SK-N-SH (cell line): ENCODE data around the gene NOTCH1. TPM values are rescaled to one million over a fixed set of nuclear protein-coding genes. Genes with fewer than 3 reads are reported as not detected.
A peak's percentile ranks its signal among the peaks of the same experiment; 100 is the strongest.

ENCODE experiments used
- CTCF ChIA-PET: fragments of 300-600, 350-600 bp; formaldehyde crosslinking; extraction: SDS; loops from one replicate; lab custom pipeline; 2021; lab: Yijun Ruan, JAX
- POLR2A ChIA-PET: fragments of 350-600 bp; sonication (Branson Sonifier 250); formaldehyde crosslinking; extraction: SDS; loops from one replicate; lab custom pipeline; 2020; ENCODE audit warnings: antibody characterized with exemption, inconsistent platforms; lab: Yijun Ruan, JAX
- DNase-seq: peaks from one replicate; pipeline ENCODE4 v3.0.0; 2012
- H2AFZ ChIP-seq: fragments of 200-600 bp; sonication (generic); 2 replicates; pipeline ENCODE4 v1.8.1; 2016; ENCODE audit warnings: antibody characterized with exemption, mild to moderate bottlenecking, low read depth
- H3F3A ChIP-seq: fragments of 200-600 bp; sonication (generic); replicated peaks from 2 replicates; pipeline ENCODE3; 2016; ENCODE audit warnings: antibody characterized with exemption, mild to moderate bottlenecking; ENCODE audit not compliant: insufficient read depth
- H3K27ac ChIP-seq, 2 experiments: fragments of 200-500 bp in 1 of 2; fragments of 200-600 bp in 1 of 2; sonication (Bioruptor generic) in 1 of 2; sonication (generic), shearing (Covaris generic) in 1 of 2; 2 replicates each; pipeline versions ENCODE4 v1.5.1 to v1.6.1; 2014 to 2016; ENCODE audit warnings: low read depth in 2 of 2, inconsistent platforms in 1 of 2, low read length in 1 of 2, mild to moderate bottlenecking in 1 of 2, mixed read lengths in 1 of 2
- H3K27me3 ChIP-seq: fragments of 200-600 bp; sonication (generic), shearing (Covaris generic); 2 replicates; pipeline ENCODE4 v1.6.1; 2016; ENCODE audit warnings: mixed run types; ENCODE audit not compliant: insufficient read depth
- H3K36me3 ChIP-seq, 2 experiments: fragments of 200-500 bp in 1 of 2; fragments of 200-600 bp in 1 of 2; sonication (Bioruptor generic) in 1 of 2; sonication (generic) in 1 of 2; replicated peaks in 1 of 2; 2 replicates each; pipeline versions ENCODE3 to v1.5.1; 2014 to 2016; ENCODE audit warnings: low read length in 1 of 2, mild to moderate bottlenecking in 1 of 2; ENCODE audit not compliant: insufficient read depth in 2 of 2, control insufficient read depth in 1 of 2
- H3K4me1 ChIP-seq, 2 experiments: fragments of 200-500 bp in 1 of 2; fragments of 200-600 bp in 1 of 2; sonication (Bioruptor generic) in 1 of 2; sonication (generic), shearing (Covaris generic) in 1 of 2; 2 replicates each; pipeline versions ENCODE4 v1.5.1 to v1.6.1; 2014 to 2016; ENCODE audit warnings: low read depth in 1 of 2, low read length in 1 of 2, mixed run types in 1 of 2; ENCODE audit not compliant: insufficient read depth in 2 of 2, control insufficient read depth in 1 of 2
- H3K4me2 ChIP-seq: fragments of 200-600 bp; sonication (generic), shearing (Covaris generic); 2 replicates; pipeline ENCODE4 v1.6.1; 2017; ENCODE audit warnings: mixed run types
- H3K4me3 ChIP-seq, 2 experiments: fragments of 200-500 bp in 1 of 2; fragments of 200-600 bp in 1 of 2; sonication (Bioruptor generic) in 1 of 2; sonication (generic), shearing (Covaris generic) in 1 of 2; 2 replicates each; pipeline versions ENCODE4 v1.5.1 to v1.8.1; 2014 to 2016; ENCODE audit warnings: low read depth in 2 of 2, inconsistent platforms in 1 of 2, low read length in 1 of 2, mild to moderate bottlenecking in 1 of 2, mixed read lengths in 1 of 2, moderate library complexity in 1 of 2
- H3K79me2 ChIP-seq: fragments of 200-600 bp; sonication (generic); 2 replicates; pipeline ENCODE4 v1.8.1; 2017; ENCODE audit warnings: mild to moderate bottlenecking; ENCODE audit not compliant: insufficient read depth
- H3K9ac ChIP-seq: fragments of 200-600 bp; sonication (generic); 2 replicates; pipeline ENCODE4 v1.6.1; 2017; ENCODE audit warnings: mixed run types
- H3K9me2 ChIP-seq: fragments of 200-600 bp; sonication (generic); 2 replicates; pipeline ENCODE4 v1.6.1; 2017; ENCODE audit warnings: mixed run types
- H3K9me3 ChIP-seq: fragments of 200-600 bp; sonication (generic); 2 replicates; pipeline ENCODE4 v1.6.1; 2017; ENCODE audit warnings: mixed run types, mild to moderate bottlenecking, moderate library complexity
- H4K20me1 ChIP-seq: fragments of 200-600 bp; sonication (generic); 2 replicates; pipeline ENCODE4 v1.6.1; 2017; ENCODE audit warnings: mild to moderate bottlenecking, mixed run types; ENCODE audit not compliant: insufficient read depth
- CTCF ChIP-seq: fragments of 200-600 bp; sonication (generic); IDR thresholded peaks from 2 replicates; pipeline ENCODE4 v1.6.1; 2017; ENCODE audit warnings: antibody characterized with exemption, mild to moderate bottlenecking, moderate library complexity
- GATA2 ChIP-seq: sonication (generic); formaldehyde crosslinking; IDR thresholded peaks from 2 replicates; pipeline ENCODE4 v1.5.0; 2020; ENCODE audit warnings: mild to moderate bottlenecking, missing genetic modification reagents
- MAX ChIP-seq: IDR thresholded peaks from 2 replicates; pipeline ENCODE4 v1.4.0; 2012; ENCODE audit warnings: low read depth
- POLR2AphosphoS5 ChIP-seq: IDR thresholded peaks from 2 replicates; pipeline ENCODE4 v1.6.1; 2012; ENCODE audit warnings: low read depth, low read length
- RAD21 ChIP-seq: IDR thresholded peaks from 2 replicates; pipeline ENCODE4 v1.6.1; 2012; ENCODE audit warnings: mild to moderate bottlenecking, low read length
- SMC3 ChIP-seq: IDR thresholded peaks from 2 replicates; pipeline ENCODE4 v1.6.1; 2012; ENCODE audit warnings: low read depth, low read length, improper control_type of control experiment
- TCF12 ChIP-seq: IDR thresholded peaks from 2 replicates; pipeline ENCODE4 v1.4.0; 2012
- TEAD4 ChIP-seq: IDR thresholded peaks from 2 replicates; pipeline ENCODE4 v1.4.0; 2012; ENCODE audit warnings: mild to moderate bottlenecking, borderline replicate concordance; ENCODE audit not compliant: insufficient read depth
- USF1 ChIP-seq: IDR thresholded peaks from 2 replicates; pipeline ENCODE4 v1.4.0; 2012; ENCODE audit warnings: low read depth, borderline replicate concordance
- ZBTB33 ChIP-seq: IDR thresholded peaks from 2 replicates; pipeline ENCODE4 v1.4.0; 2012; ENCODE audit warnings: low read depth, borderline replicate concordance
- WGBS: methylation state at CpG from one replicate; pipeline ENCODE4 v1.1.6; 2017; ENCODE audit warnings: low lambda C conversion rate; 5-methylcytosine and 5-hydroxymethylcytosine counted together
- polyA plus RNA-seq, 3 experiments: library from polyadenylated mRNA; depleted of rRNA; stranded (reverse); fragments of >200 nt; gene quantifications; 2 replicates each; pipeline ENCODE4 v1.2.3, GENCODE V29; 2012

The NOTCH1 gene
- polyA plus RNA-seq, 1 of the 3 experiments (the other 2 are of a cell fraction) = 6.6 TPM

GRCh38 chr9:136567651-136568287, 21.9 kb upstream of the NOTCH1 start:
- CTCF ChIA-PET = interaction anchor here (1.6 kb wide), 1 partner anchor 80 kb away, joined by 5 read pairs; no protein-coding TSS in a partner anchor
- no peaks in the 10 kb centered on the region for H3K79me2 ChIP-seq
- H3K27me3 ChIP-seq = no peaks in the 10 kb centered on the region
- H3K9me3 ChIP-seq = no peaks in the 10 kb centered on the region
- H3K4me1 ChIP-seq = peaks cover 13 to 14% of the 10 kb centered on the region in 2 experiments; a peak in 3 of 4 replicates
- WGBS = 76% methylated on average over 18 of the region's 27 CpGs
- POLR2A ChIA-PET = no interaction called here
- TF ChIP-seq POLR2AphosphoS5 = peak; percentile 33; the same call in 1 of the 2 replicates
- TF ChIP-seq USF1 = peak; percentile 91
- TF ChIP-seq RAD21 = no peak
- TF ChIP-seq MAX = peak; percentile 99
- TF ChIP-seq TEAD4 = no peak
- peak; percentile 42; the same call in 1 of the 2 replicates for TF ChIP-seq TCF12
- peak; percentile 53; the same call in 1 of the 2 replicates for TF ChIP-seq ZBTB33
- TF ChIP-seq CTCF = no peak
- TF ChIP-seq, all 33 proteins: peak for 5
- Histone ChIP-seq H3K4me2 (peak overlapping the region; percentile 47; the same call in 1 of the 2 replicates), H3K4me3 (no peak overlapping the region), H3F3A (no peaks in the 10 kb centered on the region), H3K9me2 (no peaks in the 10 kb centered on the region), H2AFZ (peak overlapping the region; percentile 21; the same call in 1 of the 2 replicates), H3K27ac (0 out of 4 replicates have a peak overlapping the region, but pooled peaks of 1 of the 2 experiments have one; percentile 30), H3K36me3 (no peaks in the 10 kb centered on the region), H3K9ac (no peak overlapping the region; the same call in 1 of the 2 replicates), H4K20me1 (no peaks in the 10 kb centered on the region)
- no peak for DNase-seq

- no peak overlapping the region for H3K9ac ChIP-seq
- no peak overlapping the region for H2AFZ ChIP-seq
- WGBS = 72% methylated on average over 12 of the region's 14 CpGs
- H3K4me1 ChIP-seq = peaks cover 9 to 13% of the 10 kb centered on the region in 2 experiments; a peak in 3 of 4 replicates
- DNase-seq = peak; percentile 76
- H4K20me1 ChIP-seq = no peaks in the 10 kb centered on the region
- H3F3A ChIP-seq = no peaks in the 10 kb centered on the region
- no peaks in the 10 kb centered on the region for H3K79me2 ChIP-seq
- no peak overlapping the region for H3K4me3 ChIP-seq
- TF ChIP-seq GATA2 (CRISPR knock-in tag) = no peak
- no peak for TF ChIP-seq SMC3
- no peaks in the 10 kb centered on the region for H3K27me3 ChIP-seq
- no peaks in the 10 kb centered on the region for H3K36me3 ChIP-seq
- no peak overlapping the region for H3K27ac ChIP-seq
- H3K9me2 ChIP-seq = no peaks in the 10 kb centered on the region
- POLR2A ChIA-PET = no interaction called here
- CTCF ChIA-PET = no interaction called here
- no peak overlapping the region for H3K4me2 ChIP-seq
- no peaks in the 10 kb centered on the region for H3K9me3 ChIP-seq
Observed at GRCh38 chr9:136566901-136567300, 21.1 kb upstream of the NOTCH1 start.
